Endothelial cell of umbilical vein (primary cell): Measurements from ENCODE around the gene FUBP3.
A peak's percentile ranks its signal among the peaks of the same experiment; 100 is the strongest.

Experiments used
- CTCF ChIP-seq, 2 donors: IDR thresholded peaks; 1 replicate in 1 of 2; 2 replicates in 1 of 2; pipeline ENCODE4 v1.5.1; 2011; ENCODE audit warnings: low read length in 2 of 2, mild to moderate bottlenecking in 2 of 2, moderate library complexity in 2 of 2, control low read depth in 1 of 2, inconsistent platforms in 1 of 2, low read depth in 1 of 2; ENCODE audit not compliant: insufficient read depth in 1 of 2; ENCODE audit errors: extremely low read depth in 1 of 2
- EZH2 ChIP-seq: IDR thresholded peaks from 2 replicates; pipeline ENCODE4 v1.6.1; 2012; ENCODE audit warnings: borderline replicate concordance, low read depth, mild to moderate bottlenecking, moderate library complexity, low read length, inconsistent platforms; ENCODE audit not compliant: severe bottlenecking
- JUN ChIP-seq: IDR thresholded peaks from 2 replicates; pipeline ENCODE4 v1.6.1; 2011; ENCODE audit warnings: borderline replicate concordance, low read depth; ENCODE audit not compliant: insufficient read length, insufficient read depth
- MAX ChIP-seq: IDR thresholded peaks from 2 replicates; pipeline ENCODE4 v1.6.1; 2011; ENCODE audit not compliant: insufficient read depth, insufficient read length
- MYC ChIP-seq: IDR thresholded peaks from one replicate; pipeline ENCODE4 v1.6.1; 2011; ENCODE audit warnings: mild to moderate bottlenecking, low read depth, low read length
- POLR2A ChIP-seq: IDR thresholded peaks from 2 replicates; pipeline ENCODE4 v1.6.1; 2012; ENCODE audit warnings: low read depth, mild to moderate bottlenecking, control low read depth, low read length
- POLR2AphosphoS5 ChIP-seq: IDR thresholded peaks from 2 replicates; pipeline ENCODE4 v1.6.1; 2012; ENCODE audit warnings: low read depth, mild to moderate bottlenecking, control low read depth, low read length, moderate library complexity; ENCODE audit not compliant: insufficient read depth

- TF ChIP-seq CTCF (IDR thresholded peaks at IDR 0.05; ENCODE audit: extremely low read depth in 1 of 2, insufficient read depth in 1 of 2, low read depth in 1 of 2, low read length in 2 of 2) = no peak
- no peak for TF ChIP-seq POLR2AphosphoS5
- TF ChIP-seq EZH2 = no peak
- peak; percentile 94 for TF ChIP-seq MAX
- no peak for TF ChIP-seq POLR2A
- TF ChIP-seq MYC = no peak
- no peak for TF ChIP-seq JUN
Measured at GRCh38 chr9:130680836-130681768, 101.7 kb downstream of the FUBP3 start.
